Neuronal stem cell (in vitro differentiated cells): Measurements from ENCODE around the gene KRT79.

Source experiments
- DNase-seq: peaks from one replicate; pipeline ENCODE4 v3.0.0-alpha.2; 2013; ENCODE audit warnings: low spot score
- H2AFZ ChIP-seq: one replicate; pipeline ENCODE4 v1.6.1; 2013; ENCODE audit warnings: mild to moderate bottlenecking, low read length, inconsistent platforms
- H2AK5ac ChIP-seq: 2 replicates; pipeline ENCODE4 v1.6.1; 2013; ENCODE audit warnings: low read depth, mild to moderate bottlenecking, inconsistent platforms, low read length, moderate library complexity, mixed read lengths
- H2BK120ac ChIP-seq: 2 replicates; pipeline ENCODE4 v1.6.1; 2013; ENCODE audit warnings: low read depth, mild to moderate bottlenecking, inconsistent platforms, low read length, moderate library complexity, mixed read lengths
- H2BK12ac ChIP-seq: one replicate; pipeline ENCODE4 v1.6.1; 2013; ENCODE audit warnings: low read length, inconsistent platforms
- H2BK15ac ChIP-seq: 2 replicates; pipeline ENCODE4 v1.6.1; 2013; ENCODE audit warnings: mild to moderate bottlenecking, low read length, inconsistent platforms, mixed read lengths
- H2BK5ac ChIP-seq: one replicate; pipeline ENCODE4 v1.6.1; 2013; ENCODE audit warnings: inconsistent platforms, mild to moderate bottlenecking, low read length, moderate library complexity
- H3K14ac ChIP-seq: one replicate; pipeline ENCODE4 v1.6.1; 2013; ENCODE audit warnings: low read length, inconsistent platforms
- H3K18ac ChIP-seq: 2 replicates; pipeline ENCODE4 v1.6.1; 2013; ENCODE audit warnings: low read length, inconsistent platforms
- H3K23ac ChIP-seq: 2 replicates; pipeline ENCODE4 v1.6.1; 2013; ENCODE audit warnings: low read depth, mild to moderate bottlenecking, mixed read lengths, low read length, inconsistent platforms; ENCODE audit not compliant: poor library complexity
- H3K27ac ChIP-seq: replicated peaks from 3 replicates; pipeline ENCODE4 v1.5.1; 2013; ENCODE audit warnings: low read length, inconsistent platforms
- H3K27me3 ChIP-seq, 3 experiments: 2 replicates each; pipeline ENCODE4 v1.6.1; 2013; ENCODE audit warnings: low read length in 3 of 3, mild to moderate bottlenecking in 2 of 3, inconsistent platforms in 1 of 3, low read depth in 1 of 3, mixed read lengths in 1 of 3, moderate library complexity in 1 of 3; ENCODE audit not compliant: control insufficient read depth in 3 of 3, insufficient read depth in 3 of 3
- H3K36me3 ChIP-seq, 2 donors: replicated peaks in 1 of 2; 2 replicates each; pipeline ENCODE4 v1.6.1; 2013; ENCODE audit warnings: low read length in 2 of 2; ENCODE audit not compliant: control insufficient read depth in 2 of 2, insufficient read depth in 2 of 2
- H3K4ac ChIP-seq: 2 replicates; pipeline ENCODE4 v1.6.1; 2013; ENCODE audit warnings: inconsistent platforms, mild to moderate bottlenecking, low read length, moderate library complexity
- H3K4me1 ChIP-seq, 2 donors: 1 replicate in 1 of 2; 2 replicates in 1 of 2; pipeline ENCODE4 v1.6.1; 2013; ENCODE audit warnings: low read length in 2 of 2, low read depth in 1 of 2; ENCODE audit not compliant: control insufficient read depth in 2 of 2, insufficient read depth in 1 of 2
- H3K4me2 ChIP-seq: one replicate; pipeline ENCODE4 v1.6.1; 2013; ENCODE audit warnings: mild to moderate bottlenecking, low read length, inconsistent platforms; ENCODE audit not compliant: insufficient read depth, poor library complexity, severe bottlenecking
- H3K4me3 ChIP-seq, 2 donors: 2 replicates each; pipeline ENCODE4 v1.5.1; 2013; ENCODE audit warnings: low read length in 2 of 2, mild to moderate bottlenecking in 2 of 2, inconsistent platforms in 1 of 2, moderate library complexity in 1 of 2
- H3K79me1 ChIP-seq: one replicate; pipeline ENCODE4 v1.6.1; 2013; ENCODE audit warnings: low read depth, mild to moderate bottlenecking, inconsistent platforms, low read length, moderate library complexity
- H3K9ac ChIP-seq: one replicate; pipeline ENCODE4 v1.6.1; 2013; ENCODE audit warnings: mild to moderate bottlenecking, low read depth, low read length, inconsistent platforms; ENCODE audit not compliant: poor library complexity
- H3K9me3 ChIP-seq, 2 donors: replicated peaks in 1 of 2; 2 replicates each; pipeline versions ENCODE3 to v1.6.1; 2013; ENCODE audit warnings: low read length in 2 of 2, mild to moderate bottlenecking in 2 of 2, inconsistent platforms in 1 of 2, low read depth in 1 of 2, mixed read lengths in 1 of 2, moderate library complexity in 1 of 2; ENCODE audit not compliant: control insufficient read depth in 2 of 2, insufficient read depth in 1 of 2
- H4K8ac ChIP-seq: one replicate; pipeline ENCODE4 v1.6.1; 2013; ENCODE audit warnings: low read depth, mild to moderate bottlenecking, inconsistent platforms, low read length, moderate library complexity
- H4K91ac ChIP-seq: one replicate; pipeline ENCODE4 v1.6.1; 2013; ENCODE audit warnings: low read length, low read depth, mild to moderate bottlenecking, inconsistent platforms; ENCODE audit not compliant: poor library complexity
- WGBS, 2 donors: extraction: QIAGEN DNeasy Blood & Tissue Kit; methylation state at CpG; one replicate each; pipeline ENCODE4 v1.1.7; 2013; ENCODE audit warnings: missing lambda C conversion rate in 2 of 2, mixed read lengths in 1 of 2; ENCODE audit not compliant: insufficient read length in 2 of 2, insufficient replicate concordance in 1 of 2; ENCODE audit errors: extremely low coverage in 2 of 2; 5-methylcytosine and 5-hydroxymethylcytosine counted together

KRT79 gene

GRCh38 chr12:52809166-52809565 lies 24.9 kb downstream of the KRT79 start:
- Histone ChIP-seq H2BK12ac (no peak overlapping the region), H2BK5ac (no peak overlapping the region), H4K8ac (no peak overlapping the region), H3K27ac (no peak overlapping the region), H2AFZ (no peak overlapping the region), H3K36me3 (no peaks in the 10 kb centered on the region), H3K4me2 (no peak overlapping the region), H3K4ac (no peak overlapping the region), H2AK5ac (no peak overlapping the region), H3K4me3 (no peak overlapping the region), H3K9ac (no peak overlapping the region), H2BK120ac (no peak overlapping the region), H3K9me3 (no peaks in the 10 kb centered on the region), H3K18ac (no peak overlapping the region), H2BK15ac (no peak overlapping the region), H3K14ac (no peak overlapping the region), H3K4me1 (peaks cover 0 to 11% of the 10 kb centered on the region in 2 donors), H3K23ac (peak overlapping the region; percentile 68), H4K91ac (no peak overlapping the region), H3K27me3 (no peaks in the 10 kb centered on the region), H3K79me1 (no peaks in the 10 kb centered on the region)
- DNase-seq = no peak
- WGBS, 2 donors = no CpG with 5 or more reads among the region's 7 CpGs

- no peaks in the 10 kb centered on the region for H3K36me3 ChIP-seq
- no peak overlapping the region for H3K14ac ChIP-seq
- H3K9ac ChIP-seq = no peak overlapping the region
- no peak overlapping the region for H3K23ac ChIP-seq
- no peak overlapping the region for H3K27ac ChIP-seq
- no peak overlapping the region for H3K18ac ChIP-seq
- no peak overlapping the region for H3K4me2 ChIP-seq
- H2AK5ac ChIP-seq = no peak overlapping the region
- H2BK15ac ChIP-seq = no peak overlapping the region
- no peaks in the 10 kb centered on the region for H3K27me3 ChIP-seq
- H4K8ac ChIP-seq = no peak overlapping the region
- H3K9me3 ChIP-seq = no peaks in the 10 kb centered on the region
- H2BK5ac ChIP-seq = no peak overlapping the region
- peaks cover 0 to 11% of the 10 kb centered on the region in 2 donors for H3K4me1 ChIP-seq
- H4K91ac ChIP-seq = no peak overlapping the region
- DNase-seq = no peak
- no peaks in the 10 kb centered on the region for H3K79me1 ChIP-seq
- no CpG with 5 or more reads among the region's 8 CpGs for WGBS, 2 donors
- no peak overlapping the region for H3K4ac ChIP-seq
- no peak overlapping the region for H3K4me3 ChIP-seq
- no peak overlapping the region for H2AFZ ChIP-seq
- no peak overlapping the region for H2BK12ac ChIP-seq
- H2BK120ac ChIP-seq = no peak overlapping the region
Measured at GRCh38 chr12:52808573-52809160, 25.4 kb downstream of the KRT79 start.

- H2BK5ac ChIP-seq = no peak overlapping the region
- no peak overlapping the region for H3K4me2 ChIP-seq
- no peaks in the 10 kb centered on the region for H3K79me1 ChIP-seq
- no peak overlapping the region for H2AFZ ChIP-seq
- H3K18ac ChIP-seq = peak overlapping the region; percentile 68
- H2BK12ac ChIP-seq = no peak overlapping the region
- no peak overlapping the region for H2BK15ac ChIP-seq
- H3K4ac ChIP-seq = peak overlapping the region; percentile 37
- H3K4me3 ChIP-seq = peak overlapping the region in 1 of 2 donors; percentile 23
- no CpG with 5 or more reads among the region's 16 CpGs for WGBS, 2 donors
- H3K36me3 ChIP-seq = no peaks in the 10 kb centered on the region
- no peak overlapping the region for H3K27ac ChIP-seq
- no peak overlapping the region for H2BK120ac ChIP-seq
- H3K23ac ChIP-seq = peak overlapping the region; percentile 26
- no peaks in the 10 kb centered on the region for H3K9me3 ChIP-seq
- H3K9ac ChIP-seq = peak overlapping the region; percentile 1
- peaks cover 0 to 11% of the 10 kb centered on the region in 2 donors for H3K4me1 ChIP-seq
- no peak overlapping the region for H3K14ac ChIP-seq
- H2AK5ac ChIP-seq = peak overlapping the region; percentile 31
- no peak overlapping the region for H4K91ac ChIP-seq
- no peak overlapping the region for H4K8ac ChIP-seq
- no peak for DNase-seq
- H3K27me3 ChIP-seq = no peaks in the 10 kb centered on the region
Measured at GRCh38 chr12:52807544-52808470, 26.3 kb downstream of the KRT79 start.

GRCh38 chr12:52806821-52807543 lies 27.1 kb downstream of the KRT79 start:
- H3K4me1 ChIP-seq = peaks cover 0 to 12% of the 10 kb centered on the region in 2 donors
- H3K4ac ChIP-seq = peak overlapping the region; percentile 37
- H4K8ac ChIP-seq = no peak overlapping the region
- H3K9me3 ChIP-seq = no peaks in the 10 kb centered on the region
- H3K14ac ChIP-seq = no peak overlapping the region
- no peak for DNase-seq
- no peak overlapping the region for H3K4me2 ChIP-seq
- no CpG with 5 or more reads among the region's 11 CpGs for WGBS, 2 donors
- H2BK5ac ChIP-seq = no peak overlapping the region
- no peak overlapping the region for H2BK120ac ChIP-seq
- no peak overlapping the region for H2BK12ac ChIP-seq
- no peak overlapping the region for H3K27ac ChIP-seq
- no peak overlapping the region for H2AK5ac ChIP-seq
- H3K18ac ChIP-seq = no peak overlapping the region
- no peaks in the 10 kb centered on the region for H3K79me1 ChIP-seq
- peak overlapping the region; percentile 26 for H3K23ac ChIP-seq
- no peaks in the 10 kb centered on the region for H3K36me3 ChIP-seq
- no peak overlapping the region for H2AFZ ChIP-seq
- no peaks in the 10 kb centered on the region for H3K27me3 ChIP-seq
- H2BK15ac ChIP-seq = no peak overlapping the region
- H4K91ac ChIP-seq = no peak overlapping the region
- H3K4me3 ChIP-seq = no peak overlapping the region
- H3K9ac ChIP-seq = peak overlapping the region; percentile 1
